IMR-90 (cell line): Measurements from ENCODE around the gene CAPN2. TPM values are rescaled to one million over a fixed set of nuclear protein-coding genes. Genes with fewer than 3 reads are reported as not detected.

Experiments used
- ATAC-seq: fragments of 200-7000 bp; cut with Tn5 transposase; 2 replicates; pipeline ENCODE4 v1.9.1; 2020; ENCODE audit warnings: low read depth, mild to moderate bottlenecking, moderate library complexity
- BruUV-seq: library from RNA; stranded (reverse); fragments of 400-500 nt; replicated peaks from 2 replicates; lab custom pipeline; 2021; lab: Mats Ljungman, UMichigan
- CTCF ChIA-PET: fragments of 300-600 bp; formaldehyde crosslinking; extraction: SDS; loops from one replicate; lab custom pipeline; 2021; ENCODE audit warnings: antibody characterized with exemption; lab: Yijun Ruan, JAX
- POLR2A ChIA-PET: fragments of 300-600 bp; sonication (Branson Sonifier 250); formaldehyde crosslinking; loops from one replicate; lab custom pipeline; 2022; ENCODE audit warnings: antibody characterized with exemption; ENCODE audit not compliant: unreplicated experiment; lab: Charles Lee
- DNase-seq: peaks from one replicate; pipeline ENCODE4 v3.0.0; 2013
- H2AFZ ChIP-seq: replicated peaks from 2 replicates; pipeline ENCODE3; 2013; ENCODE audit warnings: low read length, mild to moderate bottlenecking; ENCODE audit not compliant: poor library complexity
- H2AK5ac ChIP-seq: 2 replicates; pipeline ENCODE4 v1.6.1; 2013; ENCODE audit warnings: low read depth, low read length, inconsistent platforms
- H2AK9ac ChIP-seq: replicated peaks from 2 replicates; pipeline ENCODE3; 2013; ENCODE audit warnings: mild to moderate bottlenecking, low read depth, low read length, moderate library complexity; ENCODE audit not compliant: poor library complexity
- H2BK120ac ChIP-seq: 2 replicates; pipeline ENCODE4 v1.6.1; 2013; ENCODE audit warnings: low read depth, low read length, inconsistent platforms
- H2BK15ac ChIP-seq: 3 replicates; pipeline ENCODE4 v1.6.1; 2013; ENCODE audit warnings: low read depth, low read length, inconsistent platforms
- H2BK20ac ChIP-seq: 2 replicates; pipeline ENCODE4 v1.6.1; 2013; ENCODE audit warnings: low read depth, mild to moderate bottlenecking, inconsistent platforms, low read length, moderate library complexity
- H2BK5ac ChIP-seq: 2 replicates; pipeline ENCODE4 v1.6.1; 2013; ENCODE audit warnings: mild to moderate bottlenecking, low read depth, low read length, inconsistent platforms; ENCODE audit not compliant: poor library complexity, severe bottlenecking
- H3K14ac ChIP-seq: replicated peaks from 2 replicates; pipeline ENCODE4 v1.6.1; 2013; ENCODE audit warnings: low read depth, low read length, inconsistent platforms
- H3K18ac ChIP-seq: 2 replicates; pipeline ENCODE4 v1.6.1; 2013; ENCODE audit warnings: low read depth, low read length, control low read depth
- H3K23ac ChIP-seq: 2 replicates; pipeline ENCODE4 v1.6.1; 2013; ENCODE audit warnings: low read depth, low read length, inconsistent platforms
- H3K27ac ChIP-seq: 2 replicates; pipeline ENCODE4 v1.5.1; 2013; ENCODE audit warnings: mild to moderate bottlenecking, control low read depth, low read length; ENCODE audit not compliant: insufficient read depth
- H3K27me3 ChIP-seq: 2 replicates; pipeline ENCODE4 v1.6.1; 2013; ENCODE audit warnings: low read length; ENCODE audit not compliant: control insufficient read depth, insufficient read depth
- H3K36me3 ChIP-seq: 2 replicates; pipeline ENCODE4 v1.6.1; 2013; ENCODE audit warnings: low read length, mixed read lengths; ENCODE audit not compliant: control insufficient read depth, insufficient read depth
- H3K4ac ChIP-seq: 2 replicates; pipeline ENCODE4 v1.6.1; 2013; ENCODE audit warnings: low read depth, low read length, inconsistent platforms
- H3K4me1 ChIP-seq: 2 replicates; pipeline ENCODE4 v1.6.1; 2013; ENCODE audit warnings: low read length, mixed read lengths; ENCODE audit not compliant: control insufficient read depth, insufficient read depth
- H3K4me2 ChIP-seq: 2 replicates; pipeline ENCODE4 v1.6.1; 2013; ENCODE audit warnings: low read depth, mild to moderate bottlenecking, control low read depth, low read length, moderate library complexity
- H3K4me3 ChIP-seq: 2 replicates; pipeline ENCODE4 v1.5.1; 2013; ENCODE audit warnings: low read depth, mild to moderate bottlenecking, control low read depth, low read length, moderate library complexity; ENCODE audit not compliant: insufficient read depth
- H3K56ac ChIP-seq: 2 replicates; pipeline ENCODE4 v1.6.1; 2013; ENCODE audit warnings: low read length, inconsistent platforms; ENCODE audit not compliant: insufficient read depth; ENCODE audit errors: extremely low read depth
- H3K79me1 ChIP-seq, 2 experiments: 2 replicates each; pipeline ENCODE4 v1.6.1; 2013; ENCODE audit warnings: low read length in 2 of 2, inconsistent platforms in 1 of 2, low read depth in 1 of 2
- H3K9ac ChIP-seq: 2 replicates; pipeline ENCODE4 v1.6.1; 2013; ENCODE audit warnings: low read depth, low read length, control low read depth
- H3K9me1 ChIP-seq: 2 replicates; pipeline ENCODE4 v1.6.1; 2013; ENCODE audit warnings: low read length, inconsistent platforms; ENCODE audit not compliant: insufficient read depth
- H3K9me3 ChIP-seq: 2 replicates; pipeline ENCODE4 v1.6.1; 2013; ENCODE audit warnings: low read length; ENCODE audit not compliant: control insufficient read depth, insufficient read depth
- H4K20me1 ChIP-seq: 2 replicates; pipeline ENCODE4 v1.6.1; 2013; ENCODE audit warnings: low read length, inconsistent platforms; ENCODE audit not compliant: insufficient read depth
- H4K5ac ChIP-seq: 2 replicates; pipeline ENCODE4 v1.6.1; 2013; ENCODE audit warnings: mild to moderate bottlenecking, low read depth, low read length, control low read depth
- H4K8ac ChIP-seq, 2 experiments: 2 replicates each; pipeline ENCODE4 v1.6.1; 2013; ENCODE audit warnings: low read depth in 2 of 2, low read length in 2 of 2, control low read depth in 1 of 2, inconsistent platforms in 1 of 2
- H4K91ac ChIP-seq: 2 replicates; pipeline ENCODE4 v1.6.1; 2013; ENCODE audit warnings: low read depth, low read length, inconsistent platforms; ENCODE audit not compliant: insufficient read depth
- CHD1 ChIP-seq: IDR thresholded peaks from 2 replicates; pipeline ENCODE4 v1.6.1; 2012; ENCODE audit warnings: low read depth, low read length, improper control_type of control experiment
- FOS ChIP-seq: fragments of 150-350 bp; IDR thresholded peaks from 2 replicates; pipeline ENCODE4 v1.6.1; 2016; ENCODE audit warnings: low read depth, low read length
- MAZ ChIP-seq: IDR thresholded peaks from 2 replicates; pipeline ENCODE4 v1.6.1; 2012; ENCODE audit warnings: low read depth, mild to moderate bottlenecking, low read length, improper control_type of control experiment, moderate library complexity, borderline replicate concordance
- POLR2A ChIP-seq: IDR thresholded peaks from 2 replicates; pipeline ENCODE4 v1.6.1; 2012; ENCODE audit warnings: mild to moderate bottlenecking, low read depth, low read length
- SMC3 ChIP-seq: fragments of 150-350 bp; IDR thresholded peaks from 2 replicates; pipeline ENCODE4 v1.6.1; 2016; ENCODE audit warnings: low read depth, mild to moderate bottlenecking, antibody characterized with exemption, low read length, moderate library complexity
- WGBS, 2 experiments: methylation state at CpG; one replicate each; pipeline versions ENCODE4 v1.1.5 to v1.1.7; 2013; ENCODE audit warnings: missing lambda C conversion rate in 2 of 2; ENCODE audit not compliant: insufficient read length in 1 of 2; ENCODE audit errors: extremely low coverage in 2 of 2; 5-methylcytosine and 5-hydroxymethylcytosine counted together
- dilution Hi-C: fragments of 300-500 bp; cut with HindIII; formaldehyde crosslinking; loops from one replicate; pipeline ENCODE4 v1.14.3; 2018; ENCODE audit warnings: low sequenced_read_pairs; ENCODE audit not compliant: unreplicated experiment
- in situ Hi-C: fragments of 300-500 bp; cut with MboI; formaldehyde crosslinking; loops from 3 replicates; pipeline ENCODE4 v1.14.3; 2019; ENCODE audit warnings: low sequenced_read_pairs, inconsistent platforms, mixed read lengths
- intact Hi-C: fragments of 100-400 bp; cut with micrococcal nuclease; formaldehyde crosslinking; loops from 2 replicates; pipeline ENCODE4 v1.10.0; 2022
- polyA plus RNA-seq, 3 experiments: library from polyadenylated mRNA; depleted of rRNA; stranded (reverse); fragments of >200 nt; gene quantifications; 2 replicates each; pipeline ENCODE4 v1.2.3, GENCODE V29; 2012; ENCODE audit warnings: low replicate concordance in 1 of 3
- total RNA-seq: library from RNA; depleted of rRNA; stranded (reverse); fragments of >200 nt; gene quantifications from 2 replicates; pipeline ENCODE4 v1.2.3, GENCODE V29; 2012
- TF ChIP-seq, protein P1 (sequence below): fragments of 150-350 bp; IDR thresholded peaks from 2 replicates; pipeline ENCODE4 v1.6.1; 2017; ENCODE audit warnings: mild to moderate bottlenecking, antibody characterized with exemption, low read length, low read depth
- TF ChIP-seq, protein P2 (sequence below): conservative IDR thresholded peaks from 2 replicates; pipeline ENCODE4 v1.5.1; 2012; ENCODE audit warnings: mild to moderate bottlenecking, low read depth, low read length, improper control_type of control experiment
- TF ChIP-seq, protein P3 (sequence below): fragments of 150-350 bp; IDR thresholded peaks from 2 replicates; pipeline ENCODE4 v1.6.1; 2016; ENCODE audit warnings: low read depth, mild to moderate bottlenecking, low read length, moderate library complexity, borderline replicate concordance

The CAPN2 gene
- total and polyA plus RNA-seq, 2 of the 4 experiments (the other 2 are of a cell fraction), result 339 to 430 TPM

DNA sequence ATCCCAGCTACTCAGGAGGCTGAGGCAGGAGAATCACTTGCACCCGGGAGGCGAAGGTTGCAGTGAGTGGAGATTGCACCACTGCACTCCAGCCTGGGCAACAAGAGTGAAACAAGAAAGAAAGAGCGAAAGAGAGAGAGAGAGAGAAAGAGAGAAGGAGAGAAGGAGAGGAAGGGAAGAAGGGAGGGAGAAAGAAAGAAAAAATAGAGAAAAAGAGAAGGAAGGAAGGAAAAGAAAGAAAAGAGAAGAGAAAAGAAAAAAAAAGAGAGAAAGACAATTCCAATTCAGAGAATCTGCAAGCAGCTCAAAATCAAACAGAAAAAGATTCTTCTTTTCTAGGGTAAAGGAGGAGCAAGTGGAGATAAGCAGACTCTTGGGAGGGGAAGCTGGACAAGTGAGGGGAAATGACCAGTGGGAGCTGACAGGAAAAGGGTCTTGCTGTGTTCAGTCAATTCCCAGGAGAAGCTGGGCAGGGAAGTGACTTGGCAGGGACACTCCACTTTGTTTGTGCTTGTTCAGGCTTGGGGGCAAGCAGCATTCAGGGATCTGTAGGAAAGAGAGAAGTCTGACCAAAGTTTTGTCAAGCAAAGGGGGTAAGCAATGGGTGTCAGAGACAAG lies 3.6 kb upstream of the CAPN2 start:
- intact Hi-C loops (loop anchor here (10.0 kb wide), 1 partner anchor 286 kb away; no protein-coding TSS in a partner anchor), dilution Hi-C loops (no loop called here), in situ Hi-C loops (no loop called here)
- ChIA-PET POLR2A (no interaction called here), CTCF (interaction anchor here (0.6 kb wide), 1 partner anchor 97 kb away, joined by 3 read pairs; no protein-coding TSS in a partner anchor)
- Histone ChIP-seq H3K36me3 (no peaks in the 10 kb centered on the region), H3K4ac (peak overlapping the region; percentile 87), H3K18ac (peak overlapping the region; percentile 86), H2AK5ac (peak overlapping the region; percentile 97), H3K9ac (peak overlapping the region; percentile 32; the same call in 1 of the 2 replicates), H4K20me1 (peaks cover 5% of the 10 kb centered on the region), H4K91ac (peak overlapping the region; percentile 77), H2BK15ac (peak overlapping the region; percentile 91; the same call in 2 of the 3 replicates), H3K23ac (peak overlapping the region; percentile 78), H2BK5ac (peak overlapping the region; percentile 66), H3K4me2 (no peak overlapping the region), H3K27ac (peak overlapping the region; percentile 62), H4K5ac (peak overlapping the region; percentile 43; the same call in 1 of the 2 replicates), H2AFZ (peak overlapping the region; percentile 46), H3K4me1 (peaks cover 32% of the 10 kb centered on the region), H3K14ac (peak overlapping the region; percentile 82), H3K9me3 (no peaks in the 10 kb centered on the region), H3K9me1 (peaks cover 19% of the 10 kb centered on the region), H4K8ac (peak overlapping the region in 1 of 2 experiments; percentile 70; a peak in 2 of 4 replicates), H3K27me3 (no peaks in the 10 kb centered on the region), H3K79me1 (peaks cover 6 to 49% of the 10 kb centered on the region in 2 experiments; a peak in 2 of 4 replicates), H3K56ac (peak overlapping the region; percentile 58; the same call in 1 of the 2 replicates), H3K4me3 (no peak overlapping the region), H2BK20ac (peak overlapping the region; percentile 75), H2BK120ac (peak overlapping the region; percentile 91), H2AK9ac (peak overlapping the region; percentile 75)
- TF ChIP-seq MAZ, result no peak
- no peak for TF ChIP-seq POLR2A
- TF ChIP-seq, protein P1, sequence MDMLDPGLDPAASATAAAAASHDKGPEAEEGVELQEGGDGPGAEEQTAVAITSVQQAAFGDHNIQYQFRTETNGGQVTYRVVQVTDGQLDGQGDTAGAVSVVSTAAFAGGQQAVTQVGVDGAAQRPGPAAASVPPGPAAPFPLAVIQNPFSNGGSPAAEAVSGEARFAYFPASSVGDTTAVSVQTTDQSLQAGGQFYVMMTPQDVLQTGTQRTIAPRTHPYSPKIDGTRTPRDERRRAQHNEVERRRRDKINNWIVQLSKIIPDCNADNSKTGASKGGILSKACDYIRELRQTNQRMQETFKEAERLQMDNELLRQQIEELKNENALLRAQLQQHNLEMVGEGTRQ, result no peak
- TF ChIP-seq, protein P2, sequence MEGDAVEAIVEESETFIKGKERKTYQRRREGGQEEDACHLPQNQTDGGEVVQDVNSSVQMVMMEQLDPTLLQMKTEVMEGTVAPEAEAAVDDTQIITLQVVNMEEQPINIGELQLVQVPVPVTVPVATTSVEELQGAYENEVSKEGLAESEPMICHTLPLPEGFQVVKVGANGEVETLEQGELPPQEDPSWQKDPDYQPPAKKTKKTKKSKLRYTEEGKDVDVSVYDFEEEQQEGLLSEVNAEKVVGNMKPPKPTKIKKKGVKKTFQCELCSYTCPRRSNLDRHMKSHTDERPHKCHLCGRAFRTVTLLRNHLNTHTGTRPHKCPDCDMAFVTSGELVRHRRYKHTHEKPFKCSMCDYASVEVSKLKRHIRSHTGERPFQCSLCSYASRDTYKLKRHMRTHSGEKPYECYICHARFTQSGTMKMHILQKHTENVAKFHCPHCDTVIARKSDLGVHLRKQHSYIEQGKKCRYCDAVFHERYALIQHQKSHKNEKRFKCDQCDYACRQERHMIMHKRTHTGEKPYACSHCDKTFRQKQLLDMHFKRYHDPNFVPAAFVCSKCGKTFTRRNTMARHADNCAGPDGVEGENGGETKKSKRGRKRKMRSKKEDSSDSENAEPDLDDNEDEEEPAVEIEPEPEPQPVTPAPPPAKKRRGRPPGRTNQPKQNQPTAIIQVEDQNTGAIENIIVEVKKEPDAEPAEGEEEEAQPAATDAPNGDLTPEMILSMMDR, result no peak
- no peak for TF ChIP-seq CHD1
- no peak for TF ChIP-seq FOS
- TF ChIP-seq SMC3, result no peak
- TF ChIP-seq, protein P3, sequence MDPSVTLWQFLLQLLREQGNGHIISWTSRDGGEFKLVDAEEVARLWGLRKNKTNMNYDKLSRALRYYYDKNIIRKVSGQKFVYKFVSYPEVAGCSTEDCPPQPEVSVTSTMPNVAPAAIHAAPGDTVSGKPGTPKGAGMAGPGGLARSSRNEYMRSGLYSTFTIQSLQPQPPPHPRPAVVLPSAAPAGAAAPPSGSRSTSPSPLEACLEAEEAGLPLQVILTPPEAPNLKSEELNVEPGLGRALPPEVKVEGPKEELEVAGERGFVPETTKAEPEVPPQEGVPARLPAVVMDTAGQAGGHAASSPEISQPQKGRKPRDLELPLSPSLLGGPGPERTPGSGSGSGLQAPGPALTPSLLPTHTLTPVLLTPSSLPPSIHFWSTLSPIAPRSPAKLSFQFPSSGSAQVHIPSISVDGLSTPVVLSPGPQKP, result no peak
- ATAC-seq (no peak), DNase-seq (no peak)
- no TSS peak for BruUV-seq
- 90% methylated on average over 2 of the region's 3 CpGs; no CpG with 5 or more reads in 1 of the 2 experiments for WGBS, 2 experiments
